H1 (cell line): ENCODE data around the gene TEKT5. TPM values are rescaled to one million over a fixed set of nuclear protein-coding genes. Genes with fewer than 3 reads are reported as not detected.

Experiments
- CTCF ChIA-PET: fragments of 300-600 bp; sonication (Branson Sonifier 250); formaldehyde crosslinking; loops from one replicate; lab custom pipeline; 2021; ENCODE audit not compliant: partially characterized antibody; lab: Charles Lee
- POLR2A ChIA-PET: fragments of 300-600 bp; sonication (Branson Sonifier 250); formaldehyde crosslinking; loops from one replicate; lab custom pipeline; 2021; ENCODE audit warnings: inconsistent platforms; ENCODE audit not compliant: partially characterized antibody; lab: Charles Lee
- DNase-seq, 2 experiments: peaks; one replicate each; pipeline versions ENCODE4 v3.0.0 to v3.0.0-alpha.2; 2010 to 2022; ENCODE audit warnings: low spot score in 2 of 2, low read depth in 1 of 2, mixed read lengths in 1 of 2
- FAIRE-seq: peaks from 2 replicates; lab custom pipeline; 2011; peaks lifted over from hg19 to GRCh38; lab: Jason Lieb, UNC
- H2AFZ ChIP-seq: 2 replicates; pipeline ENCODE4 v1.8.1; 2012; ENCODE audit warnings: low read length, inconsistent platforms
- H2AK5ac ChIP-seq: 2 replicates; pipeline ENCODE4 v1.6.1; 2013; ENCODE audit warnings: low read depth, low read length
- H2BK120ac ChIP-seq: replicated peaks from 2 replicates; pipeline ENCODE3; 2013; ENCODE audit warnings: low read depth, low read length, inconsistent platforms
- H2BK12ac ChIP-seq: 2 replicates; pipeline ENCODE4 v1.6.1; 2013; ENCODE audit warnings: low read depth, low read length
- H2BK15ac ChIP-seq: 2 replicates; pipeline ENCODE4 v1.6.1; 2013; ENCODE audit warnings: low read length
- H2BK20ac ChIP-seq: 2 replicates; pipeline ENCODE4 v1.6.1; 2013; ENCODE audit warnings: low read length
- H2BK5ac ChIP-seq: 2 replicates; pipeline ENCODE4 v1.6.1; 2013; ENCODE audit warnings: low read depth, low read length
- H3K14ac ChIP-seq: 2 replicates; pipeline ENCODE4 v1.6.1; 2013; ENCODE audit warnings: inconsistent platforms; ENCODE audit not compliant: insufficient read length
- H3K18ac ChIP-seq: 2 replicates; pipeline ENCODE4 v1.6.1; 2013; ENCODE audit warnings: low read length; ENCODE audit errors: extremely low read depth
- H3K23ac ChIP-seq: 2 replicates; pipeline ENCODE4 v1.6.1; 2013; ENCODE audit warnings: inconsistent platforms; ENCODE audit not compliant: insufficient read length
- H3K23me2 ChIP-seq: 2 replicates; pipeline ENCODE4 v1.6.1; 2013; ENCODE audit warnings: low read depth, low read length
- H3K27ac ChIP-seq: 2 replicates; pipeline ENCODE4 v1.6.1; 2011; ENCODE audit warnings: low read depth, low read length, inconsistent platforms
- H3K27me3 ChIP-seq, 4 experiments: replicated peaks in 1 of 4; 1 replicate in 1 of 4; 2 replicates in 3 of 4; pipeline versions ENCODE4 v1.6.1 to v1.8.1; 2011 to 2013; ENCODE audit warnings: low read length in 3 of 4, mild to moderate bottlenecking in 3 of 4, inconsistent platforms in 2 of 4, mixed read lengths in 2 of 4, moderate library complexity in 1 of 4; ENCODE audit not compliant: control insufficient read depth in 3 of 4, insufficient read depth in 3 of 4; ENCODE audit errors: extremely low read depth in 1 of 4
- H3K36me3 ChIP-seq, 4 experiments: 2 replicates each; pipeline versions ENCODE4 v1.6.1 to v1.8.1; 2011 to 2013; ENCODE audit warnings: mild to moderate bottlenecking in 4 of 4, low read length in 3 of 4, moderate library complexity in 2 of 4, control low read depth in 1 of 4, inconsistent platforms in 1 of 4; ENCODE audit not compliant: insufficient read depth in 4 of 4, control insufficient read depth in 2 of 4
- H3K4ac ChIP-seq: replicated peaks from 2 replicates; pipeline ENCODE3; 2013; ENCODE audit warnings: low read length, low read depth, mixed read lengths, inconsistent platforms; ENCODE audit not compliant: insufficient read length
- H3K4me1 ChIP-seq, 4 experiments: replicated peaks in 1 of 4; 1 replicate in 1 of 4; 2 replicates in 3 of 4; pipeline versions ENCODE4 v1.6.1 to v1.8.1; 2011 to 2013; ENCODE audit warnings: low read length in 3 of 4, inconsistent platforms in 2 of 4, mixed read lengths in 1 of 4; ENCODE audit not compliant: insufficient read depth in 4 of 4, control insufficient read depth in 3 of 4
- H3K4me2 ChIP-seq, 2 experiments: 2 replicates each; pipeline versions ENCODE4 v1.6.1 to v1.8.1; 2011 to 2013; ENCODE audit warnings: low read depth in 2 of 2, low read length in 2 of 2, control low read depth in 1 of 2, inconsistent platforms in 1 of 2, mild to moderate bottlenecking in 1 of 2; ENCODE audit not compliant: insufficient read depth in 1 of 2
- H3K4me3 ChIP-seq, 4 experiments: fragments of 200-600, 300-600 bp in 1 of 4; sonication (generic), shearing (Covaris generic), sonication (Bioruptor Twin) in 1 of 4; 2 replicates each; pipeline versions ENCODE4 v1.5.1 to v1.8.1; 2011 to 2016; ENCODE audit warnings: low read length in 4 of 4, low read depth in 3 of 4, control low read depth in 2 of 4, inconsistent platforms in 2 of 4, mild to moderate bottlenecking in 2 of 4, mixed read lengths in 1 of 4, moderate library complexity in 1 of 4; ENCODE audit not compliant: insufficient read depth in 2 of 4; ENCODE audit errors: extremely low read depth in 1 of 4
- H3K56ac ChIP-seq: replicated peaks from 2 replicates; pipeline ENCODE3; 2013; ENCODE audit warnings: low read depth, mild to moderate bottlenecking, mixed read lengths, low read length, inconsistent platforms; ENCODE audit not compliant: insufficient read length
- H3K79me1 ChIP-seq: 2 replicates; pipeline ENCODE4 v1.6.1; 2013; ENCODE audit warnings: low read depth, low read length, control low read depth
- H3K79me2 ChIP-seq, 2 experiments: 2 replicates each; pipeline versions ENCODE4 v1.6.1 to v1.8.1; 2012 to 2013; ENCODE audit warnings: low read length in 2 of 2, mild to moderate bottlenecking in 2 of 2, inconsistent platforms in 1 of 2; ENCODE audit not compliant: insufficient read depth in 2 of 2, control insufficient read depth in 1 of 2
- H3K9ac ChIP-seq, 4 experiments: replicated peaks in 1 of 4; 1 replicate in 1 of 4; 2 replicates in 3 of 4; pipeline versions ENCODE4 v1.6.1 to v1.8.1; 2011 to 2013; ENCODE audit warnings: low read depth in 3 of 4, low read length in 3 of 4, control low read depth in 2 of 4, mild to moderate bottlenecking in 2 of 4, moderate library complexity in 2 of 4, inconsistent platforms in 1 of 4; ENCODE audit errors: extremely low read depth in 1 of 4
- H3K9me3 ChIP-seq, 2 experiments: 2 replicates each; pipeline versions ENCODE4 v1.6.1 to v1.8.1; 2012 to 2013; ENCODE audit warnings: mild to moderate bottlenecking in 2 of 2, moderate library complexity in 2 of 2, control low read depth in 1 of 2, inconsistent platforms in 1 of 2, low read depth in 1 of 2, low read length in 1 of 2, mixed read lengths in 1 of 2; ENCODE audit not compliant: insufficient read depth in 2 of 2
- H4K20me1 ChIP-seq, 2 experiments: replicated peaks in 1 of 2; 2 replicates each; pipeline versions ENCODE3 to v1.8.1; 2011 to 2013; ENCODE audit warnings: inconsistent platforms in 2 of 2, low read length in 2 of 2, mild to moderate bottlenecking in 1 of 2; ENCODE audit not compliant: insufficient read depth in 2 of 2, control insufficient read depth in 1 of 2
- H4K5ac ChIP-seq: 2 replicates; pipeline ENCODE4 v1.6.1; 2013; ENCODE audit warnings: low read length, low read depth, mixed read lengths, inconsistent platforms; ENCODE audit not compliant: insufficient read length
- H4K8ac ChIP-seq: 2 replicates; pipeline ENCODE4 v1.8.0; 2013; ENCODE audit warnings: mild to moderate bottlenecking, moderate library complexity, low read length, inconsistent platforms; ENCODE audit not compliant: insufficient read depth; ENCODE audit errors: extremely low read depth
- H4K91ac ChIP-seq: replicated peaks from 2 replicates; pipeline ENCODE3; 2013; ENCODE audit warnings: low read length, mixed read lengths, inconsistent platforms; ENCODE audit not compliant: insufficient read length
- CHD2 ChIP-seq: IDR thresholded peaks from 2 replicates; pipeline ENCODE4 v1.6.1; 2012; ENCODE audit warnings: low read length, improper control_type of control experiment
- GABPA ChIP-seq: IDR thresholded peaks from 2 replicates; pipeline ENCODE4 v1.6.1; 2011; ENCODE audit warnings: mild to moderate bottlenecking, low read length, moderate library complexity, borderline replicate concordance; ENCODE audit not compliant: insufficient read depth
- SAP30 ChIP-seq: fragments of 300-600 bp; sonication (generic); IDR thresholded peaks from 2 replicates; pipeline ENCODE4 v1.7.1; 2012; ENCODE audit warnings: low read length, moderate library complexity, mild to moderate bottlenecking, inconsistent platforms; ENCODE audit not compliant: insufficient read depth, insufficient replicate concordance
- TCF12 ChIP-seq: IDR thresholded peaks from 2 replicates; pipeline ENCODE4 v1.6.1; 2011; ENCODE audit warnings: low read depth, mild to moderate bottlenecking, low read length
- ZNF274 ChIP-seq: IDR thresholded peaks from 2 replicates; pipeline ENCODE4 v1.7.0; 2012; ENCODE audit warnings: low read length, borderline replicate concordance; ENCODE audit errors: extremely low read depth
- WGBS, 2 experiments: shearing (Covaris generic) in 1 of 2; methylation state at CpG; one replicate each; pipeline versions ENCODE4 v1.1.6 to v1.1.7; 2013 to 2015; ENCODE audit warnings: low lambda C conversion rate in 2 of 2, mixed read lengths in 2 of 2, inconsistent platforms in 1 of 2, low coverage in 1 of 2, missing lambda C conversion rate in 1 of 2; ENCODE audit not compliant: insufficient replicate concordance in 2 of 2, insufficient coverage in 1 of 2, insufficient read length in 1 of 2; ENCODE audit errors: extremely low coverage in 1 of 2, missing lambda C conversion rate in 1 of 2; 5-methylcytosine and 5-hydroxymethylcytosine counted together
- polyA plus RNA-seq, 7 experiments: library from polyadenylated mRNA; depleted of rRNA in 3 of 7; stranded (reverse) in 5 of 7; unstranded in 2 of 7; fragments of >200 nt in 5 of 7; fragments of 200-250 nt in 2 of 7; gene quantifications; 1 replicate in 5 of 7; 2 replicates in 1 of 7; 4 replicates in 1 of 7; pipeline versions ENCODE4 v1.2.1 to v1.2.3, GENCODE V29; 2011 to 2013; ENCODE audit warnings: missing spikeins in 2 of 7, mixed read lengths in 2 of 7
- total RNA-seq: library from RNA; stranded (reverse); fragmentation: NEBNext Ultra II Directional; extraction: Animal tissue kit (Norgen Biotek cat#: 25700); gene quantifications from 2 replicates; pipeline ENCODE4 v1.2.1, GENCODE V29; 2021
- TF ChIP-seq, protein P1 (sequence below): IDR thresholded peaks from 2 replicates; pipeline ENCODE4 v1.6.1; 2012; ENCODE audit warnings: inconsistent platforms

Gene TEKT5
- total and polyA plus RNA-seq, 2 of the 8 experiments (the other 6 are each of a cell fraction or from before 2014, with no cell fraction given): 0.95 TPM; not detected in 1

DNA sequence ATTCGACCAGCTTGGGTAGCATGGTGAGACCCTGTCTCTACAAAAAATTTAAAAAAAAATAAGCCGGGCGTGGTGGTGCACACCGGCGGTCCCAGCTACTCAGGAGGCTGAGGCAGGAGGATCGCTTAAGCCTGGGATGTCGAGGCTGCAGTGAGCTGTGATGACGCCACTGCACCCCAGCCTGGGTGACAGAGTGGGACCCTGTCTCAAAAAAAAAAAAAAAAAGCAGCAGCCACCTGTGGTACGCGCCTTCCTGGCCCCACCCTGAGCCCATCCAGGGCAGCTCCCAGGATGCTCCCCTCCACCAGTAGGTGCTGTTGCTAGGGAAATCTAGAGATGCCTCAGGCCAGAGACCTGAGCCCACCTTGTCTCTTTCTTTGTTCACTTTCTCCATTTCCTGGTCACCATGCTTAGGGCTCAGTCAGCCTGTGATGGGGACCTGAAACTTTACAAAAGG is 47.4 kb downstream of the TEKT5 start:
- 86% methylated on average over 1 of the region's 10 CpGs; no CpG with 5 or more reads in 1 of the 2 experiments for WGBS, 2 experiments
- no peaks in the 10 kb centered on the region for H3K36me3 ChIP-seq
- H2BK12ac ChIP-seq: no peak overlapping the region
- no peak overlapping the region for H3K4ac ChIP-seq
- no peak overlapping the region for H2BK5ac ChIP-seq
- no peak overlapping the region for H3K14ac ChIP-seq
- H3K79me1 ChIP-seq: no peaks in the 10 kb centered on the region
- H3K9me3 ChIP-seq: no peaks in the 10 kb centered on the region
- no peak overlapping the region; the same call in 1 of the 2 replicates for H3K18ac ChIP-seq
- ChIA-PET CTCF (interaction anchor here (0.6 to 1.3 kb wide), 5 partner anchors 18 to 185 kb away, joined by 3 to 7 read pairs (median 4); no protein-coding TSS in a partner anchor), POLR2A (no interaction called here)
- H3K9ac ChIP-seq: no peak overlapping the region
- H3K4me1 ChIP-seq: peaks cover 0 to 9% (median 4%) of the 10 kb centered on the region in 4 experiments; a peak in 4 of 7 replicates
- no peak overlapping the region for H3K4me2 ChIP-seq
- DNase-seq: no peak
- no peak overlapping the region; the same call in 1 of the 2 replicates for H4K8ac ChIP-seq
- no peak overlapping the region for H2BK15ac ChIP-seq
- no peak overlapping the region for H3K23ac ChIP-seq
- peaks cover 2% of the 10 kb centered on the region; the same call in 1 of the 2 replicates for H3K23me2 ChIP-seq
- no peak overlapping the region for H2BK20ac ChIP-seq
- no peaks in the 10 kb centered on the region for H4K20me1 ChIP-seq
- H3K56ac ChIP-seq: no peak overlapping the region
- H3K27ac ChIP-seq: no peak overlapping the region
- no peaks in the 10 kb centered on the region for H3K79me2 ChIP-seq
- H2AFZ ChIP-seq: no peak overlapping the region
- H2AK5ac ChIP-seq: no peak overlapping the region
- no peak overlapping the region for H4K91ac ChIP-seq
- H3K27me3 ChIP-seq: no peaks in the 10 kb centered on the region
- H3K4me3 ChIP-seq: no peak overlapping the region
- no peak for FAIRE-seq
- no peak overlapping the region for H4K5ac ChIP-seq
- H2BK120ac ChIP-seq: no peak overlapping the region
- TF ChIP-seq, protein P1, sequence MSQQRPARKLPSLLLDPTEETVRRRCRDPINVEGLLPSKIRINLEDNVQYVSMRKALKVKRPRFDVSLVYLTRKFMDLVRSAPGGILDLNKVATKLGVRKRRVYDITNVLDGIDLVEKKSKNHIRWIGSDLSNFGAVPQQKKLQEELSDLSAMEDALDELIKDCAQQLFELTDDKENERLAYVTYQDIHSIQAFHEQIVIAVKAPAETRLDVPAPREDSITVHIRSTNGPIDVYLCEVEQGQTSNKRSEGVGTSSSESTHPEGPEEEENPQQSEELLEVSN: no peak
- TF ChIP-seq TCF12 (no peak), GABPA (no peak), ZNF274 (no peak), SAP30 (no peak), CHD2 (no peak)
